A549 (cell line): ENCODE results near the gene CAPN8.
A peak's percentile ranks its signal among the peaks of the same experiment; 100 is the strongest.

Experiments used
- CTCF ChIP-seq: fragments of >200 bp; sonication (Bioruptor Twin); formaldehyde crosslinking; IDR thresholded peaks from 3 replicates; pipeline ENCODE4 v1.5.1; 2016
- HOXA7 ChIP-seq: fragments of 250-450 bp; sonication (Bioruptor Pico); IDR thresholded peaks from 2 replicates; pipeline ENCODE4 v1.5.0; 2020; ENCODE audit warnings: mild to moderate bottlenecking, moderate library complexity
- POLR2A ChIP-seq: IDR thresholded peaks from 2 replicates; pipeline ENCODE4 v1.6.1; 2012; ENCODE audit warnings: mild to moderate bottlenecking, low read length
- RFX5 ChIP-seq: fragments of 450-650 bp; IDR thresholded peaks from 2 replicates; pipeline ENCODE4 v1.7.1; 2014; ENCODE audit warnings: antibody characterized with exemption, mild to moderate bottlenecking, moderate library complexity
- USF2 ChIP-seq: fragments of 450-650 bp; IDR thresholded peaks from 2 replicates; pipeline ENCODE4 v1.6.1; 2014; ENCODE audit warnings: antibody characterized with exemption

GRCh38 chr1:223628233-223629125, 37.0 kb downstream of the CAPN8 start:
- peak; percentile 34; the same call in 2 of the 3 replicates for TF ChIP-seq CTCF
- TF ChIP-seq USF2: no peak
- no peak for TF ChIP-seq RFX5
- no peak for TF ChIP-seq HOXA7 (CRISPR knock-in tag)
- no peak for TF ChIP-seq POLR2A
